GM13976 (cell line): ENCODE data around the gene ROPN1B.
"Not testable (repeated sequence)": the region's sequence is repeated elsewhere in the genome, so short reads cannot be mapped to it uniquely, and the experiment has no call there.

Source experiments
- DNase-seq: peaks from one replicate; pipeline ENCODE4 v3.0.0; 2012; ENCODE audit warnings: low spot score
- CTCF ChIP-seq: IDR thresholded peaks from 2 replicates; pipeline ENCODE4 v1.5.1; 2012; ENCODE audit warnings: borderline replicate concordance, mild to moderate bottlenecking; ENCODE audit not compliant: insufficient read depth; ENCODE audit errors: extremely low read depth, missing control alignments, control extremely low read depth
- in situ Hi-C: fragments of 300-500 bp; cut with MboI; formaldehyde crosslinking; loops from one replicate; pipeline ENCODE4 v1.12.0; 2022; ENCODE audit warnings: low sequenced_read_pairs, mixed read lengths, inconsistent platforms; ENCODE audit not compliant: unreplicated experiment

The ROPN1B gene

GRCh38 chr3:125968701-125969592, at the start of gene ROPN1B:
ROPN1B (plus strand) TSS chr3:125969178; CDS start chr3:125972055, 2,877 bp downstream.
- in situ Hi-C loops, DNase-seq: not testable (repeated sequence)

- DNase-seq, in situ Hi-C loops: not testable (repeated sequence)
These were observed 48.8 kb upstream of the ROPN1B start for GRCh38 chr3:125920191-125920590.

- in situ Hi-C loops, DNase-seq: not testable (repeated sequence)
These were observed 48.2 kb upstream of the ROPN1B start for GRCh38 chr3:125920751-125921279.

- peak; percentile 39 for DNase-seq
- in situ Hi-C loops: not testable (repeated sequence)
These were observed 47.3 kb upstream of the ROPN1B start for GRCh38 chr3:125921712-125922111.

- in situ Hi-C loops, DNase-seq: not testable (repeated sequence)
These were observed 45.5 kb upstream of the ROPN1B start for GRCh38 chr3:125923324-125924115.

- DNase-seq, in situ Hi-C loops: not testable (repeated sequence)
These were observed 44.7 kb upstream of the ROPN1B start for GRCh38 chr3:125924276-125924675.

GRCh38 chr3:125925727-125926126, 43.3 kb upstream of the ROPN1B start:
- DNase-seq, in situ Hi-C loops: not testable (repeated sequence)

- in situ Hi-C loops, DNase-seq: not testable (repeated sequence)
- peak; percentile 32 for TF ChIP-seq CTCF
These were observed 40.0 kb upstream of the ROPN1B start for GRCh38 chr3:125928771-125929545.

GRCh38 chr3:125929765-125930164, 39.2 kb upstream of the ROPN1B start:
- in situ Hi-C loops: not testable (repeated sequence)

GRCh38 chr3:125931355-125931880, 37.6 kb upstream of the ROPN1B start:
- in situ Hi-C loops, DNase-seq: not testable (repeated sequence)

More at GRCh38 chr3:125929765-125930164, 39.2 kb upstream of the ROPN1B start:
- not testable (repeated sequence) for DNase-seq

- in situ Hi-C loops, DNase-seq: not testable (repeated sequence)
These were observed 35.4 kb upstream of the ROPN1B start for GRCh38 chr3:125933397-125934173.

- DNase-seq, in situ Hi-C loops: not testable (repeated sequence)
These were observed 33.6 kb upstream of the ROPN1B start for GRCh38 chr3:125935252-125935874.

GRCh38 chr3:125936210-125936815, 32.7 kb upstream of the ROPN1B start:
- DNase-seq, in situ Hi-C loops: not testable (repeated sequence)

- DNase-seq, in situ Hi-C loops: not testable (repeated sequence)
These were observed 32.1 kb upstream of the ROPN1B start for GRCh38 chr3:125936891-125937290.

- DNase-seq, in situ Hi-C loops: not testable (repeated sequence)
These were observed 21.2 kb upstream of the ROPN1B start for GRCh38 chr3:125947806-125948205.
